A549 (cell line): ENCODE measurements around the gene ALG11. TPM values are rescaled to one million over a fixed set of nuclear protein-coding genes. Genes with fewer than 3 reads are reported as not detected.

ENCODE experiments used
- ATAC-seq, 2 experiments: fragments of 200-7000 bp in 1 of 2; fragments of >200 bp in 1 of 2; cut with Nextera tagmentation in 1 of 2; cut with Tn5 transposase in 1 of 2; 3 replicates each; pipeline versions ENCODE4 v1.8.0 to v1.9.1; 2018 to 2020; ENCODE audit warnings: mild to moderate bottlenecking in 1 of 2, moderate library complexity in 1 of 2
- CTCF ChIA-PET: fragments of 300-600 bp; sonication (Branson Sonifier 250); formaldehyde crosslinking; extraction: SDS; loops from one replicate; lab custom pipeline; 2021; ENCODE audit warnings: antibody characterized with exemption, inconsistent platforms; lab: Yijun Ruan, JAX
- POLR2A ChIA-PET: fragments of 350-600 bp; formaldehyde crosslinking; extraction: SDS; loops from one replicate; lab custom pipeline; 2021; ENCODE audit warnings: antibody characterized with exemption, inconsistent platforms; lab: Yijun Ruan, JAX
- DNase-seq, 2 experiments: peaks; one replicate each; pipeline versions ENCODE4 v3.0.0 to v3.0.0-alpha.2; 2011 to 2016; ENCODE audit warnings: low read depth in 1 of 2, low spot score in 1 of 2
- FAIRE-seq: peaks from 2 replicates; lab custom pipeline; 2011; peaks lifted over from hg19 to GRCh38; lab: Jason Lieb, UNC
- H3K27ac ChIP-seq, 2 experiments: fragments of >200 bp; sonication (Bioruptor Twin); formaldehyde crosslinking; 3 replicates each; pipeline ENCODE4 v1.5.1; 2016 to 2017
- H3K4me1 ChIP-seq: fragments of >200 bp; sonication (Bioruptor Twin); formaldehyde crosslinking; 3 replicates; pipeline ENCODE4 v1.6.1; 2016
- H3K4me2 ChIP-seq: fragments of >200 bp; sonication (Bioruptor Twin); formaldehyde crosslinking; 3 replicates; pipeline ENCODE4 v1.6.1; 2016
- H3K4me3 ChIP-seq: fragments of >200 bp; sonication (Bioruptor Twin); formaldehyde crosslinking; 3 replicates; pipeline ENCODE4 v1.5.1; 2016
- H3K9me3 ChIP-seq: fragments of >200 bp; sonication (Bioruptor Twin); formaldehyde crosslinking; 3 replicates; pipeline ENCODE4 v1.6.1; 2016
- BHLHE40 ChIP-seq: IDR thresholded peaks from 2 replicates; pipeline ENCODE4 v1.6.1; 2012; ENCODE audit warnings: low read depth, low read length, inconsistent platforms
- CBX8 ChIP-seq: fragments of 200-600 bp; sonication (generic); IDR thresholded peaks from 2 replicates; pipeline ENCODE4 v1.6.1; 2016
- CEBPB ChIP-seq, 2 experiments: fragments of >200 bp in 1 of 2; sonication (Bioruptor Twin) in 1 of 2; formaldehyde crosslinking in 1 of 2; IDR thresholded peaks; 2 replicates each; pipeline ENCODE4 v1.6.1; 2012 to 2016
- CTCF ChIP-seq: fragments of >200 bp; sonication (Bioruptor Twin); formaldehyde crosslinking; IDR thresholded peaks from 3 replicates; pipeline ENCODE4 v1.5.1; 2016
- EHMT2 ChIP-seq: fragments of 200-600 bp; sonication (generic); IDR thresholded peaks from 2 replicates; pipeline ENCODE4 v1.6.1; 2016; ENCODE audit warnings: antibody characterized with exemption, low read depth, mild to moderate bottlenecking, moderate library complexity
- FOSL2 ChIP-seq, 2 experiments: fragments of 450-650 bp in 1 of 2; fragments of >200 bp in 1 of 2; sonication (Bioruptor Twin) in 1 of 2; formaldehyde crosslinking; IDR thresholded peaks; 2 replicates each; pipeline versions ENCODE4 v1.5.0 to v1.6.1; 2016 to 2020; ENCODE audit warnings: mild to moderate bottlenecking in 1 of 2, moderate library complexity in 1 of 2
- FOXS1 ChIP-seq: fragments of 250-450 bp; sonication (Bioruptor Pico); IDR thresholded peaks from 2 replicates; pipeline ENCODE4 v1.5.0; 2020; ENCODE audit warnings: mild to moderate bottlenecking, moderate library complexity
- GATA3 ChIP-seq: IDR thresholded peaks from 2 replicates; pipeline ENCODE4 v1.6.1; 2012; ENCODE audit warnings: borderline replicate concordance
- HOXB13 ChIP-seq: fragments of 250-450 bp; sonication (Bioruptor Pico); IDR thresholded peaks from 2 replicates; pipeline ENCODE4 v1.5.0; 2020; ENCODE audit warnings: low read depth, mild to moderate bottlenecking, moderate library complexity
- JUNB ChIP-seq: fragments of >200 bp; sonication (Bioruptor Twin); formaldehyde crosslinking; IDR thresholded peaks from 2 replicates; pipeline ENCODE4 v1.6.1; 2016
- KDM1A ChIP-seq: fragments of 200-600 bp; sonication (generic); IDR thresholded peaks from 2 replicates; pipeline ENCODE4 v1.6.1; 2016; ENCODE audit warnings: low read depth, mild to moderate bottlenecking
- MAX ChIP-seq: IDR thresholded peaks from 2 replicates; pipeline ENCODE4 v1.6.1; 2012
- MAZ ChIP-seq: fragments of 150-350 bp; IDR thresholded peaks from 2 replicates; pipeline ENCODE4 v1.6.1; 2014; ENCODE audit warnings: antibody characterized with exemption, low read depth, low read length, borderline replicate concordance
- MYC ChIP-seq: IDR thresholded peaks from 2 replicates; pipeline ENCODE4 v1.6.1; 2012; ENCODE audit warnings: mild to moderate bottlenecking, inconsistent platforms, low read length, improper control_type of control experiment, borderline replicate concordance
- POLR2A ChIP-seq: IDR thresholded peaks from 2 replicates; pipeline ENCODE4 v1.6.1; 2012; ENCODE audit warnings: mild to moderate bottlenecking, low read length
- POLR2AphosphoS2 ChIP-seq: conservative IDR thresholded peaks from 2 replicates; pipeline ENCODE4 v1.6.1; 2012; ENCODE audit warnings: low read length, improper control_type of control experiment, inconsistent platforms
- RARB ChIP-seq: fragments of 250-450 bp; sonication (Bioruptor Pico); IDR thresholded peaks from 2 replicates; pipeline ENCODE4 v1.8.0; 2021; ENCODE audit warnings: mild to moderate bottlenecking, moderate library complexity
- RCOR1 ChIP-seq: fragments of 150-350 bp; IDR thresholded peaks from 2 replicates; pipeline ENCODE4 v1.6.1; 2014; ENCODE audit warnings: antibody characterized with exemption, low read length, low read depth
- REST ChIP-seq: fragments of 200-600 bp; sonication (generic); IDR thresholded peaks from 2 replicates; pipeline ENCODE4 v1.6.1; 2016; ENCODE audit warnings: antibody characterized with exemption, mild to moderate bottlenecking, moderate library complexity
- RFX5 ChIP-seq: fragments of 450-650 bp; IDR thresholded peaks from 2 replicates; pipeline ENCODE4 v1.7.1; 2014; ENCODE audit warnings: antibody characterized with exemption, mild to moderate bottlenecking, moderate library complexity
- SMC3 ChIP-seq: fragments of >200 bp; sonication (Bioruptor Twin); formaldehyde crosslinking; IDR thresholded peaks from 3 replicates; pipeline ENCODE4 v1.6.1; 2018; ENCODE audit warnings: inconsistent platforms
- ZSCAN20 ChIP-seq: fragments of 250-450 bp; sonication (Bioruptor Pico); IDR thresholded peaks from 2 replicates; pipeline ENCODE4 v1.8.0; 2022; ENCODE audit warnings: mild to moderate bottlenecking, moderate library complexity
- WGBS: methylation state at CpG from one replicate; pipeline ENCODE4 v1.1.6; 2017; ENCODE audit errors: missing lambda C conversion rate; 5-methylcytosine and 5-hydroxymethylcytosine counted together
- polyA plus RNA-seq, 4 experiments: library from polyadenylated mRNA; depleted of rRNA in 3 of 4; stranded (reverse); fragments of >200 nt; fragmentation: RNase III in 1 of 4; extraction: RNeasy Plus Mini Kit Qiagen cat#74134 plus additional on column Dnase treatment in 1 of 4; gene quantifications; 2 replicates in 3 of 4; 3 replicates in 1 of 4; pipeline ENCODE4 v1.2.3, GENCODE V29; 2011 to 2017

ALG11 gene
- polyA plus RNA-seq, 2 of the 4 experiments (the other 2 are of a cell fraction) = 17.2 to 17.4 TPM

- H3K4me2 ChIP-seq = no peak overlapping the region
- no peak for FAIRE-seq
- WGBS = 0% methylated on average over 1 of the region's 1 CpG
- no peak for DNase-seq
- no peaks in the 10 kb centered on the region for H3K4me1 ChIP-seq
- ChIA-PET CTCF (interaction anchor here (0.8 kb wide), 1 partner anchor 26 kb away, joined by 3 read pairs; no protein-coding TSS in a partner anchor), POLR2A (no interaction called here)
- no peak for ATAC-seq
- no peak overlapping the region for H3K27ac ChIP-seq
- no peak overlapping the region for H3K4me3 ChIP-seq
- TF ChIP-seq FOSL2 (IDR thresholded peaks at IDR 0.05) (no peak), FOSL2 (CRISPR knock-in tag; IDR thresholded peaks at IDR 0.05) (peak; percentile 41; the same call in 1 of the 2 replicates), SMC3 (no peak)
- H3K9me3 ChIP-seq = no peaks in the 10 kb centered on the region
Observed at GRCh38 chr13:51976423-51976822, 35.8 kb upstream of the ALG11 start.

GRCh38 chr13:51976890-51977289 is 35.3 kb upstream of the ALG11 start:
- Histone ChIP-seq H3K27ac (no peak overlapping the region), H3K9me3 (no peaks in the 10 kb centered on the region), H3K4me1 (no peaks in the 10 kb centered on the region), H3K4me2 (no peak overlapping the region), H3K4me3 (no peak overlapping the region)
- FAIRE-seq (no peak), ATAC-seq (no peak), DNase-seq (no peak)
- CTCF ChIA-PET = interaction anchor here (0.8 kb wide), 1 partner anchor 27 kb away, joined by 3 read pairs; no protein-coding TSS in a partner anchor
- WGBS = 64% methylated on average over 5 of the region's 5 CpGs
- POLR2A ChIA-PET = no interaction called here
- TF ChIP-seq POLR2AphosphoS2 = no peak
- no peak for TF ChIP-seq MAZ
- TF ChIP-seq HOXB13 = no peak
- no peak for TF ChIP-seq FOXS1 (CRISPR knock-in tag)
- TF ChIP-seq EHMT2 = no peak
- TF ChIP-seq CTCF = no peak
- no peak for TF ChIP-seq CBX8
- no peak for TF ChIP-seq FOSL2 (IDR thresholded peaks at IDR 0.05)
- no peak for TF ChIP-seq FOSL2 (CRISPR knock-in tag; IDR thresholded peaks at IDR 0.05)
- no peak for TF ChIP-seq CEBPB (IDR thresholded peaks at IDR 0.05)
- no peak for TF ChIP-seq POLR2A
- no peak for TF ChIP-seq MAX
- no peak for TF ChIP-seq KDM1A

GRCh38 chr13:51977625-51978024 is 34.6 kb upstream of the ALG11 start:
- FAIRE-seq = no peak
- 58% methylated on average over 5 of the region's 5 CpGs for WGBS
- CTCF ChIA-PET = interaction anchor here (0.7 kb wide), 1 partner anchor 158 kb away, joined by 3 read pairs; no protein-coding TSS in a partner anchor
- H3K9me3 ChIP-seq = no peaks in the 10 kb centered on the region
- POLR2A ChIA-PET = no interaction called here
- TF ChIP-seq RARB (CRISPR knock-in tag) = no peak
- DNase-seq = no peak
- H3K4me2 ChIP-seq = no peak overlapping the region
- no peak overlapping the region for H3K4me3 ChIP-seq
- H3K27ac ChIP-seq = no peak overlapping the region
- H3K4me1 ChIP-seq = no peaks in the 10 kb centered on the region
- no peak for ATAC-seq

GRCh38 chr13:51978796-51979556 is 33.2 kb upstream of the ALG11 start:
- DNase-seq = no peak
- no peak overlapping the region for H3K4me2 ChIP-seq
- 51% methylated on average over 5 of the region's 5 CpGs for WGBS
- no peaks in the 10 kb centered on the region for H3K9me3 ChIP-seq
- CTCF ChIA-PET = interaction anchor here (1.0 kb wide), 1 partner anchor 22 kb away, joined by 4 read pairs; no protein-coding TSS in a partner anchor
- ATAC-seq = no peak
- no peaks in the 10 kb centered on the region for H3K4me1 ChIP-seq
- H3K4me3 ChIP-seq = no peak overlapping the region
- no peak for FAIRE-seq
- POLR2A ChIA-PET = no interaction called here
- TF ChIP-seq BHLHE40 (no peak), MAX (no peak), RFX5 (no peak), ZSCAN20 (CRISPR knock-in tag) (no peak), JUNB (no peak), POLR2AphosphoS2 (no peak), MYC (no peak), RCOR1 (no peak), REST (no peak), GATA3 (no peak)
- no peak overlapping the region for H3K27ac ChIP-seq
